ENCODE measurements around the gene PNRC2. TPM values are rescaled to one million over a fixed set of nuclear protein-coding genes. Genes with fewer than 3 reads are reported as not detected.

PNRC2 gene
- total and polyA plus RNA-seq, 2 of the 13 experiments (the other 11 are each of a cell fraction or from before 2014, with no cell fraction given): 74.9 to 97.5 TPM

- no peak for TF ChIP-seq TEAD2 (CRISPR knock-in tag; IDR thresholded peaks at IDR 0.05)
- TF ChIP-seq TFE3 (CRISPR knock-in tag; IDR thresholded peaks at IDR 0.05): peak; percentile 63; the same call in 1 of the 2 replicates
- TF ChIP-seq PPARG (CRISPR knock-in tag; conservative IDR thresholded peaks at IDR 0.05): 0 out of 2 replicates have a peak, but pooled peaks have one; percentile 9
- no peak for TF ChIP-seq ZFP36 (IDR thresholded peaks at IDR 0.05; ENCODE audit: borderline replicate concordance, low read depth, low read length, partially characterized antibody)
- no peak for TF ChIP-seq PLRG1 (conservative IDR thresholded peaks at IDR 0.05)
- TF ChIP-seq LRRFIP1 (CRISPR knock-in tag; conservative IDR thresholded peaks at IDR 0.05): no peak
- peak; percentile 96 for TF ChIP-seq MYPOP (CRISPR knock-in tag; IDR thresholded peaks at IDR 0.05)
- no peak; the same call in 1 of the 2 replicates for TF ChIP-seq MIXL1 (CRISPR knock-in tag; IDR thresholded peaks at IDR 0.05)
- TF ChIP-seq SOX5 (CRISPR knock-in tag; IDR thresholded peaks at IDR 0.05; ENCODE audit: borderline replicate concordance): peak; percentile 30; the same call in 1 of the 2 replicates
- peak; percentile 38; the same call in 1 of the 2 replicates for TF ChIP-seq ZNF766 (CRISPR knock-in tag; IDR thresholded peaks at IDR 0.05; ENCODE audit: borderline replicate concordance)
- no peak; the same call in 1 of the 2 replicates for TF ChIP-seq ZNF713 (CRISPR knock-in tag; IDR thresholded peaks at IDR 0.05)
- TF ChIP-seq ZNF574 (CRISPR knock-in tag; IDR thresholded peaks at IDR 0.05): no peak; the same call in none of the 2 replicates
- TF ChIP-seq NFIC (IDR thresholded peaks at IDR 0.05; ENCODE audit: low read length): no peak
- TF ChIP-seq TERF1 (CRISPR knock-in tag; IDR thresholded peaks at IDR 0.05): 0 out of 2 replicates have a peak, but pooled peaks have one; percentile 89
- peak; percentile 88 for TF ChIP-seq ZNF543 (CRISPR knock-in tag; IDR thresholded peaks at IDR 0.05)
- no peak; the same call in 1 of the 2 replicates for TF ChIP-seq ZSCAN20 (CRISPR knock-in tag; IDR thresholded peaks at IDR 0.05; ENCODE audit: borderline replicate concordance)
- TF ChIP-seq HNRNPUL1 (IDR thresholded peaks at IDR 0.05; ENCODE audit: low read depth, low read length): 0 out of 2 replicates have a peak, but pooled peaks have one; percentile 31
- TF ChIP-seq ZNF180 (CRISPR knock-in tag; IDR thresholded peaks at IDR 0.05; ENCODE audit: borderline replicate concordance, low read depth): peak; percentile 19; the same call in 1 of the 2 replicates
- peak; percentile 79 for TF ChIP-seq TBX2 (CRISPR knock-in tag; IDR thresholded peaks at IDR 0.05; ENCODE audit: borderline replicate concordance)
- TF ChIP-seq ONECUT2 (CRISPR knock-in tag; IDR thresholded peaks at IDR 0.05): no peak
Observed at GRCh38 chr1:23979881-23980727, 20.5 kb downstream of the PNRC2 start, which contains the start of gene SRSF10 (continued).
